RWPE1 (cell line): ENCODE data around the gene ACO2.

Source experiments
- CTCF ChIA-PET: fragments of 350-600 bp; sonication (Branson Sonifier 250); formaldehyde crosslinking; extraction: SDS; loops from one replicate; lab custom pipeline; 2021; lab: Yijun Ruan, JAX
- POLR2A ChIA-PET: fragments of 400-600 bp; formaldehyde crosslinking; extraction: SDS; loops from one replicate; lab custom pipeline; 2020; ENCODE audit warnings: antibody characterized with exemption; ENCODE audit not compliant: low non-redundant PET; lab: Yijun Ruan, JAX
- DNase-seq: peaks from one replicate; pipeline ENCODE4 v3.0.0; 2012; ENCODE audit warnings: low spot score
- H3K27ac ChIP-seq: fragments of 450-650 bp; 2 replicates; pipeline ENCODE4 v1.5.1; 2017
- TF ChIP-seq, protein P1 (sequence below): fragments of 450-650 bp; conservative IDR thresholded peaks from 2 replicates; pipeline ENCODE4 v1.5.1; 2017; ENCODE audit warnings: low read depth, mild to moderate bottlenecking

ACO2 gene

DNA sequence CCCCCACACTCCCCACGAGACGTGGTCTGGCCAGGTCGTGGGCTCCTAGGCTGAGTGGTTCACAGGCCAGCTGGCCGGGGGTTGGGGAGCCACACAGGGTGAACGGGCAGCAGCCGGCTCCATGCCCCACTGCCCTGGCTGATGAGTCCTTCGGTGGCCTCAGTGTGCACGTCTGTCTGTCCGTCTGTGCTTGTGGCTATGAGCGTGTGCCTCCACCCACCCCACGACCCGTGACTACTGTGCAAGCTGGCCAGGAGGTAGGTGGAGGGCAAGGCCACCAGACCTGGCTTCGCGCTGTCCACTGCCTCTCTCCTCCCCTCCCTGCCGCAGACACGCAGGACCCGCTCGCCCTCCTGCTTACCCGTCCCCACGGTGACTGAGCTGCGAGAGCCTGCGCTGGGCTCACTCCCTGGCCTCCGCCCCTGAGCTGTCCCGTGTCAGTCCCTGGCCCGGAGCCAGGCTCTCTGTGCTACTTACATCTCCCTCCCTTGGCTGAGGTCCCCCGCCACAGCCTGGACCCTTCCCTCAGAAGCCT lies 106.0 kb downstream of the ACO2 start:
- CTCF ChIA-PET: no interaction called here
- POLR2A ChIA-PET: no interaction called here
- H3K27ac ChIP-seq: peak overlapping the region; percentile 1; the same call in 1 of the 2 replicates
- no peak for DNase-seq
- TF ChIP-seq, protein P1, sequence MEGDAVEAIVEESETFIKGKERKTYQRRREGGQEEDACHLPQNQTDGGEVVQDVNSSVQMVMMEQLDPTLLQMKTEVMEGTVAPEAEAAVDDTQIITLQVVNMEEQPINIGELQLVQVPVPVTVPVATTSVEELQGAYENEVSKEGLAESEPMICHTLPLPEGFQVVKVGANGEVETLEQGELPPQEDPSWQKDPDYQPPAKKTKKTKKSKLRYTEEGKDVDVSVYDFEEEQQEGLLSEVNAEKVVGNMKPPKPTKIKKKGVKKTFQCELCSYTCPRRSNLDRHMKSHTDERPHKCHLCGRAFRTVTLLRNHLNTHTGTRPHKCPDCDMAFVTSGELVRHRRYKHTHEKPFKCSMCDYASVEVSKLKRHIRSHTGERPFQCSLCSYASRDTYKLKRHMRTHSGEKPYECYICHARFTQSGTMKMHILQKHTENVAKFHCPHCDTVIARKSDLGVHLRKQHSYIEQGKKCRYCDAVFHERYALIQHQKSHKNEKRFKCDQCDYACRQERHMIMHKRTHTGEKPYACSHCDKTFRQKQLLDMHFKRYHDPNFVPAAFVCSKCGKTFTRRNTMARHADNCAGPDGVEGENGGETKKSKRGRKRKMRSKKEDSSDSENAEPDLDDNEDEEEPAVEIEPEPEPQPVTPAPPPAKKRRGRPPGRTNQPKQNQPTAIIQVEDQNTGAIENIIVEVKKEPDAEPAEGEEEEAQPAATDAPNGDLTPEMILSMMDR: no peak

DNA sequence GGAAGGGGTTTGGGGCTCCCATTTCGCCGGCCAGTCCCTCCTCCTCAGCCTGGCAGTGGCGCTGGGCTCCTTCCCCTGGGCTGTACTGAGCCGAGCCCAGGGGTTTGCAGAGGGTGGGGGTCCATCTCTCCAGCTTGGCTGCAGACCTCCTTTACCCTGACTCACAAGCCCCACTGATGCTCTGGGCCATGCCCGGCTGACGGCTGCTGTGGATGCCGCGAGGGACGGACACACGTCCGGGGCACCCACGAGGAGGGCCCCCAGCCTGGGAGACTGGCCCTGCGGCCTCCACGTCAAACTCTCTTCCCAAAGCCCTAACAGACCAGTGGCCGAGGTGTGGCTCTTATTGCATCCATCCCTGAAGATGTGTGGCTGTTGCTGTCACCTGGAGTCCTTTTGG lies 106.6 kb downstream of the ACO2 start:
- peak overlapping the region; percentile 1; the same call in 1 of the 2 replicates for H3K27ac ChIP-seq
- DNase-seq: no peak
- CTCF ChIA-PET: no interaction called here
- TF ChIP-seq, protein P1: no peak
- POLR2A ChIA-PET: no interaction called here

DNA sequence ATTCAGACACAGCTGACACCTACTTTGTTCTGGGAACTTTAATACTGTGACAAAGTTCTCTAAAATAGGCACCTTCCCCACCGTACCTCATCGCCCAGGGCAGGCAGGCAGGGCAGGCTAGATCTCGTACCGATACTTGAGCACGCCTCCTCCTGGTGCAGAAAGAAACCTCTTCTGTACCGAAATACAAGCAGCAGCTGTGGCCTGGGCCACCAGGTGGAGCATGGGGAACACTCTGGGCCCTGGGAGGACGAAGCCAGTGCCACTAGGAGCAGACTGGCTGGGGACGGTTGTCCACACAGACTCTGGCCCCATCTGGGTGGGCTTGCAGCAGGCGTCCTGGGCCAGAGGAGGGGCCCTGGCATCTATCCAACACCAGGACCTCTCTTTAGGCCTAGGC lies 108.0 kb downstream of the ACO2 start:
- DNase-seq: peak; percentile 31
- TF ChIP-seq, protein P1: peak; percentile 62
- peak overlapping the region; percentile 15 for H3K27ac ChIP-seq
- ChIA-PET CTCF (interaction anchor here (1.0 kb wide), 1 partner anchor 23 kb away, joined by 3 read pairs; no protein-coding TSS in a partner anchor), POLR2A (no interaction called here)

DNA sequence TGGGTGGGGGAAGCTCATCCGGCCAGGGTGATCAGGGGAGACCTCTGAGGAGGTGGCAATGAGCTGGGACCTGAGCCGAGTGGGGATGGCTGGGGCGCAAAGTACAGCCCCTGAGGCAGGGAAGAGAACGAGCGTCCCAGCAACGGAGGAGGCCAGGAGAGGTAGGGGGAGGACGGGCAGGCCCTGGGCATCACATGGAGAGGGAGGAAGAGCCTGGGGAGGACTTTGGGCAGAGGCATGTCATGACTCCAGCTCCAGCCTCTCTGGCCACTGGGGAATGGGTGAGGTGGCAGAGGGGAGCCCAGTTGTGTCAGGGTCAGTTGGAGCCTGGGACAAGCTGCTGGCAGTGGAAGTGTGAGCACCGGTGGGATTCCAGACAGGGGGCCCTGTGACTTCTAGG lies 109.2 kb downstream of the ACO2 start:
- ChIA-PET CTCF (no interaction called here), POLR2A (no interaction called here)
- peak overlapping the region; percentile 15; the same call in 1 of the 2 replicates for H3K27ac ChIP-seq
- TF ChIP-seq, protein P1: no peak
- DNase-seq: no peak
